Neural progenitor cell (in vitro differentiated cells): ENCODE measurements around the gene PTTG1IP2.

ENCODE experiments used
- CTCF ChIP-seq: fragments of 200-600 bp; sonication (generic); IDR thresholded peaks from 2 replicates; pipeline ENCODE4 v1.5.1; 2017; ENCODE audit warnings: antibody characterized with exemption, mild to moderate bottlenecking
- EZH2 ChIP-seq: fragments of 200-600 bp; sonication (generic); IDR thresholded peaks from 2 replicates; pipeline ENCODE4 v1.6.1; 2017; ENCODE audit warnings: antibody characterized with exemption, mild to moderate bottlenecking, moderate library complexity
- EZH2phosphoT487 ChIP-seq: fragments of 200-600 bp; sonication (generic); IDR thresholded peaks from 2 replicates; pipeline ENCODE4 v1.6.1; 2017; ENCODE audit warnings: antibody characterized with exemption

- no peak for TF ChIP-seq CTCF
- TF ChIP-seq EZH2: no peak
- no peak for TF ChIP-seq EZH2phosphoT487
Measured at GRCh38 chr7:90511776-90512175, 42.3 kb downstream of the PTTG1IP2 start.
